ENCODE data around the gene RNF166. TPM values are rescaled to one million over a fixed set of nuclear protein-coding genes. Genes with fewer than 3 reads are reported as not detected.

Gene RNF166
- total RNA-seq, 2 donors from 2014 or later: 11.6 to 30.3 TPM

DNA sequence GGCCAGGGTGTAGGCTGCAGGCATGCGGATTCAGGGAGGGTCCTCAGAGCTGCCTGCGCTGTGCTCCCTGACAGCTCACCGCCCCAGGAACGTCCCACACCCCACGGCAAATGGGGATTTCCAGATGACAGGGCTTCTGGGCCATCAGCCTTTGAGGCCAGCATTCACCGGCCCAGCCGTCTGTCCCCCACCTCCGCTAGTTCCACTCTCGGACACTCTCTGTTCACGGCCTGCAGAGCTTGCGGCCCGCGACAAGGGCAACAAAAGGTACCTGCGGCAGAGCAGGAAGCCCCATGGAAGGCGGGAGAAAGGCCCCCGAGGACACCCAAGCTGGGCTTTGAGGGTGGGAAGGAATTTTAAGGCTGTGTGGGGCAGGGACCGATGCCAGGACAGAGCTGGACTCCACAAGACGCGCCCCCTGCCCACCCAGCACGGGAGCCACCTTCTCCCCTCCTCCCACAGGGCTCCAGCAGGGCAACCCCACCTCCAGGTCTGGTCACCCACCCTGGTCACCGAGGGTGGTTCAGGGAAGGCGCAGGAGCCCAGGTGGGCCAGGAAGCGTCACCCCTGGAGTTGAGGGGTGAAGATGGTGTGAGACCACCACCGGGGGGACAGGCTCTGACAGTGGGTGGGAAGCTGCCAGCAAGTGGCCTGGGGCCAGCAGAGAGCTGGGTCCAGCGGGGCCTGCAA lies 49.8 kb downstream of the RNF166 start:
- Histone ChIP-seq H3K4me3 (no peak overlapping the region), H3K36me3 (peaks cover 0 to 5% of the 10 kb centered on the region in 2 donors), H3K9me3 (no peaks in the 10 kb centered on the region), H3K4me1 (replicated peaks) (no peaks in the 10 kb centered on the region), H3K27me3 (replicated peaks; ENCODE audit: insufficient read depth) (no peaks in the 10 kb centered on the region), H3K27ac (no peak overlapping the region)
- intact Hi-C loops (cut with DNase I): no loop called here
- TF ChIP-seq, protein P1, sequence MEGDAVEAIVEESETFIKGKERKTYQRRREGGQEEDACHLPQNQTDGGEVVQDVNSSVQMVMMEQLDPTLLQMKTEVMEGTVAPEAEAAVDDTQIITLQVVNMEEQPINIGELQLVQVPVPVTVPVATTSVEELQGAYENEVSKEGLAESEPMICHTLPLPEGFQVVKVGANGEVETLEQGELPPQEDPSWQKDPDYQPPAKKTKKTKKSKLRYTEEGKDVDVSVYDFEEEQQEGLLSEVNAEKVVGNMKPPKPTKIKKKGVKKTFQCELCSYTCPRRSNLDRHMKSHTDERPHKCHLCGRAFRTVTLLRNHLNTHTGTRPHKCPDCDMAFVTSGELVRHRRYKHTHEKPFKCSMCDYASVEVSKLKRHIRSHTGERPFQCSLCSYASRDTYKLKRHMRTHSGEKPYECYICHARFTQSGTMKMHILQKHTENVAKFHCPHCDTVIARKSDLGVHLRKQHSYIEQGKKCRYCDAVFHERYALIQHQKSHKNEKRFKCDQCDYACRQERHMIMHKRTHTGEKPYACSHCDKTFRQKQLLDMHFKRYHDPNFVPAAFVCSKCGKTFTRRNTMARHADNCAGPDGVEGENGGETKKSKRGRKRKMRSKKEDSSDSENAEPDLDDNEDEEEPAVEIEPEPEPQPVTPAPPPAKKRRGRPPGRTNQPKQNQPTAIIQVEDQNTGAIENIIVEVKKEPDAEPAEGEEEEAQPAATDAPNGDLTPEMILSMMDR (IDR thresholded peaks at IDR 0.05): no peak
- TF ChIP-seq POLR2A (IDR thresholded peaks at IDR 0.05) (no peak), POLR2AphosphoS5 (IDR thresholded peaks at IDR 0.05) (no peak)
- 85% methylated on average over 24 of the region's 25 CpGs for WGBS
- DNase-seq (ENCODE audit: low spot score): no peak

GRCh38 chr16:88655733-88656281 lies 50.4 kb downstream of the RNF166 start:
- DNase-seq (ENCODE audit: low spot score): no peak
- H3K4me1 ChIP-seq (replicated peaks): no peaks in the 10 kb centered on the region
- no peak overlapping the region for H3K4me3 ChIP-seq
- H3K36me3 ChIP-seq: peaks cover 0 to 5% of the 10 kb centered on the region in 2 donors
- no peaks in the 10 kb centered on the region for H3K9me3 ChIP-seq
- H3K27ac ChIP-seq: no peak overlapping the region
- no peaks in the 10 kb centered on the region for H3K27me3 ChIP-seq (replicated peaks; ENCODE audit: insufficient read depth)
- intact Hi-C loops (cut with DNase I): no loop called here
- 91% methylated on average over 28 of the region's 29 CpGs for WGBS
- TF ChIP-seq, protein P1 (IDR thresholded peaks at IDR 0.05): no peak
- TF ChIP-seq POLR2A (IDR thresholded peaks at IDR 0.05): no peak
- no peak for TF ChIP-seq POLR2AphosphoS5 (IDR thresholded peaks at IDR 0.05)

DNA sequence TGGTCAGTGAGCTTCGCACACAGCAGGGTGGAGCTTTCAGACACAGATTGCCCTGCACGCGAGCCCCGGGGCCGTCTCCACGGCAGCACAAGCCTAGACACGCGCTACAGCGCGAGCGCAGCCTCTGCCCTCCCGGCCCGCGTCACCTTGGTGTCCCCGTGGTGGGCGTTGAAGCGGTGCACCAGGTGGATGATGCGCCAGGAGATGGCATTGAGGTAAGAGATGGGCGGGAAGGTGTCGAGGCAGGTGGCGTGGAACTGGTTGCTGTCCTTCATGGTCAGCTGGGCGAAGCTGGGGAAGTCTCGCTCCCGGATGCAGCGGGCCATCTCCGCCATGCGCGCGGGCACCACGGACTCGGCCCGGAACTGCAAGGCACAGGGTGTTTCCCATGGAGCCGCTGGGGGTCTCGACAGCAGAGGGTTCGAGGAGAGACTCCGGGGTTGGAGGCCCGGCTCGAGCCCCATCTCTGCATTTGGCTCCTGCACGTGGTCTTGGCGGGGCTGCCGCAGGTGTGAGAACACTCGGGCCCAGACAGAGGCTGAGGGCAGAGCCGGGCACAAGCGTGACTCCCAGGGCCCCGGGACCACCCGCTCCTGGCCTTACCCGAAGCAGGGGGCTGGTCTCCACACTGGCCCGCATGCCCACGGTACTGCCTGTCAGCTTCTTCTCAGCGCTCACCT lies 51.0 kb downstream of the RNF166 start:
- TF ChIP-seq POLR2AphosphoS5 (IDR thresholded peaks at IDR 0.05) (no peak), POLR2A (IDR thresholded peaks at IDR 0.05) (no peak)
- TF ChIP-seq, protein P1 (IDR thresholded peaks at IDR 0.05): no peak
- Histone ChIP-seq H3K36me3 (peaks cover 0 to 5% of the 10 kb centered on the region in 2 donors), H3K9me3 (no peaks in the 10 kb centered on the region), H3K27ac (no peak overlapping the region), H3K4me3 (no peak overlapping the region), H3K27me3 (replicated peaks; ENCODE audit: insufficient read depth) (no peaks in the 10 kb centered on the region), H3K4me1 (replicated peaks) (no peaks in the 10 kb centered on the region)
- no peak for DNase-seq (ENCODE audit: low spot score)
- intact Hi-C loops (cut with DNase I): no loop called here
- 92% methylated on average over 50 of the region's 50 CpGs for WGBS

DNA sequence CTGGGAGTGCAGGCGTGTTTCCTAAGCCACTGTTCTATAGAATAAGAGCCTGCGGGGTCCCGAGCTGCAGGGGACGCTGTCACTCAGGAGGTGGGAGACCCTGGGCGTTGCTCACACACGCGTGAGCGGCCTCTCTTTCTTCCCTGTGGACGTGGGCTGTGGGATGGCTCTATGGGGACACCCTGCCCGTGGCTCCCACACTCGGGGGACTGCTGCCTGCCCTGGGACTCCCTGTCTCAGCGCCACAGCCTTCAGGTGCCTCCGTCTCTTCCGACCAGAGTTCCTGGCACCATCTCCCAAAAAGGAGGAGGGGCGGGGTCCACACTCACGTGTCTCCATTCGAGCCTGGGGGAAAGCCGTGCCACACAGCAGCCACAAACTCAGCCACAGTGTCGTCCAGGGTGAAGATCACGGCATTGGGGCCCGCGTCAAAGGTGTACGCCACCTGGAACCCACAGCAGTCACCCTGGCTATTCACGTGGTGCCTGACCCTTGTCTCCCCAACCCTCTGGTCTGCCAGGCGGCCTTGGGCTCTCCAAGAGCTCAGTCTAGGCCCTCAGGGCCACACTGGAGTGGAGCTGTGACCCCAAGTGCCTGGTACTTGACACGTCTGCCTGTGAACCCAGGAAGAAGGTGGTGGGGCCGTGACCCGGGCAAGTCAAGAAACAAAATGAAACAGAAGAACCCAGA lies 51.7 kb downstream of the RNF166 start:
- Histone ChIP-seq H3K4me1 (replicated peaks) (no peaks in the 10 kb centered on the region), H3K27ac (no peak overlapping the region), H3K9me3 (no peaks in the 10 kb centered on the region), H3K4me3 (no peak overlapping the region), H3K36me3 (peaks cover 0 to 5% of the 10 kb centered on the region in 2 donors), H3K27me3 (replicated peaks; ENCODE audit: insufficient read depth) (no peaks in the 10 kb centered on the region)
- no peak for DNase-seq (ENCODE audit: low spot score)
- intact Hi-C loops (cut with DNase I): no loop called here
- WGBS: 90% methylated on average over 27 of the region's 28 CpGs
- TF ChIP-seq, protein P1 (IDR thresholded peaks at IDR 0.05): no peak
- no peak for TF ChIP-seq POLR2A (IDR thresholded peaks at IDR 0.05)
- TF ChIP-seq POLR2AphosphoS5 (IDR thresholded peaks at IDR 0.05): no peak

All from prostate gland (tissue), 2 donors.